ENCODE measurements around the gene TTC9B.
"Not testable (repeated sequence)": the region's sequence is repeated elsewhere in the genome, so short reads cannot be mapped to it uniquely, and the experiment has no call there.

Gene TTC9B

GRCh38 chr19:40170303-40170989, 47.7 kb downstream of the TTC9B start:
- not testable (repeated sequence) for DNase-seq (ENCODE audit: low read depth)

GRCh38 chr19:40169482-40170302, 48.5 kb downstream of the TTC9B start:
- DNase-seq (ENCODE audit: low read depth), result not testable (repeated sequence)

All from HS-27A (cell line).